Mucosa of descending colon (tissue), 3 donors: ENCODE data around the gene PARD3B. TPM values are rescaled to one million over a fixed set of nuclear protein-coding genes. Genes with fewer than 3 reads are reported as not detected.

Experiments used
- ATAC-seq: fragments of 200-7000 bp; cut with Tn5 transposase; one replicate; pipeline ENCODE4 v1.9.1; 2020; ENCODE audit warnings: mild to moderate bottlenecking, moderate library complexity
- DNase-seq, 3 donors: peaks; one replicate each; pipeline ENCODE4 v3.0.0-alpha.2; 2020
- H3K36me3 ChIP-seq: fragments of 200-600 bp; one replicate; pipeline ENCODE4 v1.8.0; 2021; ENCODE audit warnings: low read depth, mild to moderate bottlenecking
- H3K4me1 ChIP-seq: fragments of 200-600 bp; one replicate; pipeline ENCODE4 v1.8.0; 2021; ENCODE audit warnings: low read depth, mild to moderate bottlenecking
- H3K4me3 ChIP-seq: fragments of 200-600 bp; one replicate; pipeline ENCODE4 v1.8.0; 2021; ENCODE audit warnings: mild to moderate bottlenecking
- H3K9me3 ChIP-seq: fragments of 200-600 bp; one replicate; pipeline ENCODE4 v1.8.0; 2021; ENCODE audit warnings: mild to moderate bottlenecking
- intact Hi-C, 2 donors: fragments of 100-400 bp; cut with DNase I in 1 of 2; cut with micrococcal nuclease in 1 of 2; formaldehyde crosslinking; loops; one replicate each; pipeline versions ENCODE4 v1.11.0 to v1.11.1; 2022; cut with DNase I, micrococcal nuclease
- total RNA-seq, 3 donors: library from RNA; stranded (reverse); fragmentation: NEBNext Ultra II Directional in 2 of 3; extraction: Animal tissue kit (Norgen Biotek cat#: 25700) in 2 of 3; gene quantifications; one replicate each; pipeline versions ENCODE4 v1.2.1 to v1.2.4, GENCODE V29; 2021 to 2023
- TF ChIP-seq, protein P1 (sequence below): fragments of 200-600 bp; IDR thresholded peaks from one replicate; pipeline ENCODE4 v1.8.0; 2022; ENCODE audit warnings: antibody characterized with exemption, mild to moderate bottlenecking
- donor health status: DM: no; HTN: no; CAD: no; lungs with moderate emphysema.
- donor health status: DM: no; HTN: no; CAD: no.
- donor health status: DM: no; HTN: yes; CAD: no.

Gene PARD3B
- total RNA-seq, 3 donors from 2014 or later: 21.1 to 56.8 (median 44.0) TPM

DNA sequence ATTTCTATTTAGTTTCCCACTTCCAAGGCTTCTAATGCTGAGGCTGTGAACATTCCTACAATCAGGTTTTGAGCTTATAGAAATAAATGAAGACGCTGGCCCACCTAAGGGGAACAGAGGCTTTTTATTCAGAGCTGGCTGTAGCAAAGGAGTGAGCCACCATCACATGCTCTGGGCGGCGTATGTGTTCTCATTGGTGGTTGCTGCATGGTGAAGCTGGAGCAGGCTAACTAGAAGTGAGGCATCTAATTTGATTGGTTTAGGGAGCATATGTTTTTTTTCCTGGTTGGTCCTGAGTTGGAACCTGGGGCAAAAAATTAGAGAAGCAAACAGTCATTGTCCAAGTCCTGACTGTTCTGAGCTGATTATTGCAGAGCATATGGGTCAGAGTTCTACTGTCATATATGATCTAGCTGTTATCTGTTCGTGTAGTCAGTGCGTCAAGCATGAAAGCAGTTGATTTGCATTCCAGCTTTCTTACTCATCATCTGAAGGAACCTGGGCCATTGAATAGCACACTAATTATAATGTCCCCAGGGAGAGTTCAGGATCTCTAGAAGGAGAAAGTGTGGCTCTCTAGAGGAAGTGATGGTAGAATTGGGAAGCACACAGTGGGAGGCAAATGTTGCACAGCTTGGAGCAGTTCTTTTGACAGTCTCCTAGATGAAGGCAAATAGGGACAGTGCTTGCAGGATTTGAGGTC, 279.6 kb downstream of the PARD3B start:
- no peaks in the 10 kb centered on the region for H3K4me1 ChIP-seq
- ATAC-seq: peak; percentile 65
- intact Hi-C loops: no loop called here
- no peak for DNase-seq
- peaks cover 5% of the 10 kb centered on the region for H3K9me3 ChIP-seq
- no peaks in the 10 kb centered on the region for H3K36me3 ChIP-seq
- H3K4me3 ChIP-seq: no peak overlapping the region
- TF ChIP-seq, protein P1, sequence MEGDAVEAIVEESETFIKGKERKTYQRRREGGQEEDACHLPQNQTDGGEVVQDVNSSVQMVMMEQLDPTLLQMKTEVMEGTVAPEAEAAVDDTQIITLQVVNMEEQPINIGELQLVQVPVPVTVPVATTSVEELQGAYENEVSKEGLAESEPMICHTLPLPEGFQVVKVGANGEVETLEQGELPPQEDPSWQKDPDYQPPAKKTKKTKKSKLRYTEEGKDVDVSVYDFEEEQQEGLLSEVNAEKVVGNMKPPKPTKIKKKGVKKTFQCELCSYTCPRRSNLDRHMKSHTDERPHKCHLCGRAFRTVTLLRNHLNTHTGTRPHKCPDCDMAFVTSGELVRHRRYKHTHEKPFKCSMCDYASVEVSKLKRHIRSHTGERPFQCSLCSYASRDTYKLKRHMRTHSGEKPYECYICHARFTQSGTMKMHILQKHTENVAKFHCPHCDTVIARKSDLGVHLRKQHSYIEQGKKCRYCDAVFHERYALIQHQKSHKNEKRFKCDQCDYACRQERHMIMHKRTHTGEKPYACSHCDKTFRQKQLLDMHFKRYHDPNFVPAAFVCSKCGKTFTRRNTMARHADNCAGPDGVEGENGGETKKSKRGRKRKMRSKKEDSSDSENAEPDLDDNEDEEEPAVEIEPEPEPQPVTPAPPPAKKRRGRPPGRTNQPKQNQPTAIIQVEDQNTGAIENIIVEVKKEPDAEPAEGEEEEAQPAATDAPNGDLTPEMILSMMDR: no peak

DNA sequence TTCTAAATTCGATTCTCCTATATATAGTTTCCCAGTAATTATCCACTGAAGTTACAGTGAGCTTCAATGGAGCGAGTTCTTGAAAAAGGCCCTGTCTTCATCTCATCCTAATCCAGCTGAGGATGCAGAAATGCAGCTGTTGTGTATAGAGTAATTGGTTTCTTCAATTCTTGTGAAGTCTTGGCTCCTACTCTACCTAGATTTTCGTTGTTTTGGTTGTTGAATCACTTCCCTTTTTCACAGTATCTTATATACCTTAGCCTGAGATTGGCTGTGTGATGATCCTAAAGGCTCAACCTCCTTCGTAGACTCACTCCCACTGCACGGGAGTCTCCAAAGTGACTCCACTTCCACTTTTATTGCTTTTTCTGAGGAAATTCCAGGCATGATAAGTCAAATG, 280.4 kb downstream of the PARD3B start:
- Histone ChIP-seq H3K4me3 (no peak overlapping the region), H3K9me3 (peaks cover 5% of the 10 kb centered on the region), H3K4me1 (no peaks in the 10 kb centered on the region), H3K36me3 (no peaks in the 10 kb centered on the region)
- DNase-seq (no peak), ATAC-seq (no peak)
- TF ChIP-seq, protein P1: no peak
- intact Hi-C loops: no loop called here

DNA sequence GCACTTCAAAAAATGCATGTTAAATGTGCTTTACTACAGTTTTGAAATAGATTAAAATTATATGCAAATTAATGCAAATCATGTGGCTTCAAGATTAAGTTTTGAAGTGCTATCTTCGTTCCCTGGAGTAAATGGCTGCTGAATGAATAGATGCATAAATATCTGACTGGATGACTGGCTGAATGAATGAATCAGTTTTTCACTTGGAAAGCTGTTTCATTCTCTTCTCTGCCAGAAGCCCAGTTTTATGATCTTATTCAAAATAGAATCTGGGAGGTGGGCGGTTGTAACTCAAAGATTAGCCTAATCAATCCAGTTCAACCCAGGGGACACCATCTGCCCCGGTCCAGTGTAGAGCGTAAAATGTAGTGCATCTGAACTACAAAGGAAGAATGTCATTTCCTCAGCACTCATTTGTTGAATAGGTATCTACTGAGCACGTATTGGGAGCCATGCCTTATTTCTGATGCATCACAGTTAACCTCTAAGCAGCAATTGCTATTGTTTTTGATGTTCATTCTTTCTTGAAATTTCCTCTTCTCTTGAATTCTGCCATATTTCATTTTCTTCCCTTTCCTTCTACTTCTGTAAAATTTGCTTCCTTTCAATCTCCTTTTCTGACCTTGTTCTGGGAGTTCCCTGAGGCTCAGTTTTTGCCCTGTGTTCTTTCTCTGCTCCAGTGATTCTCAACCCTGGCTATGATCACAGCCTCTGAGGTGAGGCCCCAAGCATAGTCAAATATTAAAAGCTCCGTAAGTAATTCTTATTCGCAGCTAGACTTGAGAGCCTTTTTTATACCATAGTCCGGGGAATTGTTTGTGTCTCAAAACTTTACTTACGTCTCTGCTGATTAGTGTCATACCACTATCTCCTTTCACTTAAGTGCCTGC, 282.7 kb downstream of the PARD3B start:
- TF ChIP-seq, protein P1: no peak
- no peak for ATAC-seq
- no peak for DNase-seq

DNA sequence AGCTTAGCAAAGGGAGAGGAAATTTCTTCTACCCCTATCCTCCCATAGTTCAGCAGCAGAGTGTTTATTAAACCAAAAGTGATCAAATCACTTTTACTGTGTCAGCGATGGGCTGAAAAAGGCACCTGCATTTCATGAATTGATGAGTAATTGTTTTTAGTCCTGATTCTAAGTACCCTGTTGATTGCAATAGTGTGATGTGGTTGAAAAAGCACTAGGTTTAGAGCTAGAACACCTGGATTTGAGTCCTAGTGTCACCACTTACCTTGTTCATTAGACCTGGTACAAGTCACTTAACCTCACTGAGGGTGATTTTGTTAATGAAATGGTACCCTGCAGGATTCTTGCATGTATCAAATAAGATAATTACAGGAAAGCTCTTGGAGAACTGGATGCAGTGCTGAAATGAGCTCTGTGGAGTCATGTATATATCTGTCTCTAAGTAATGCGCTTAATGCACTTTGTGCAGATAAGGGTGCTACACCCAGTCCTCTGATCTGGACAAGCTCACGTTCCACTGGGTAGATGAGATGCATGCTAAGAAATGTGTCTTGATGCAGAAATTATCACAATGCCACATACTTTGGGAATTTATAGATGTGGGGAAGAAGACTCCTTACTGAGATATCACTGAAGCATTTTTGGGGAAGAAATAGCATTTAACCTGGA, 289.6 kb downstream of the PARD3B start:
- Histone ChIP-seq H3K36me3 (no peaks in the 10 kb centered on the region), H3K4me1 (no peaks in the 10 kb centered on the region), H3K9me3 (no peaks in the 10 kb centered on the region), H3K4me3 (no peak overlapping the region)
- ATAC-seq: no peak
- no peak for DNase-seq
- TF ChIP-seq, protein P1: no peak
- intact Hi-C loops: no loop called here

More for the DNA sequence above, 282.7 kb downstream of the PARD3B start:
- H3K9me3 ChIP-seq: no peaks in the 10 kb centered on the region
- no peaks in the 10 kb centered on the region for H3K36me3 ChIP-seq
- intact Hi-C loops: no loop called here
- H3K4me1 ChIP-seq: no peaks in the 10 kb centered on the region
- no peak overlapping the region for H3K4me3 ChIP-seq

DNA sequence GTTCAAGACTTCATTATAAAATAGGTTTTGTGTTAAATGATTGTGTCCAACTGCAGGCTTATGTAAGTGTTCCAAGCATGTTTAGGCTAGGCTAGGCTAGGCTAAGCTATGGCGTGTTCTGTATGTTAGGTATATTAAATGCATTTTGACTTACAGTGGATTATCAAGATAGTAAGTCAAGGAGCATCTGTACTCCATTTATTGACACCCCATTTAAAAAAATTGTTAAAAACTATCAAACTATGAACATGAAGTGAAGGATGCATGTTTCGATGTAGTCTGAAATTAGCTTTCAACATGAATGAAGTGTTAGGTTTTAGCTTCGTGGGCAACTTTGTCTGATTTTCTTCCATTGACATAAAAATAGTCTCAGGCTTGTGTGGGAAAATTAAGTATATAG, 290.5 kb downstream of the PARD3B start:
- H3K4me3 ChIP-seq: no peak overlapping the region
- TF ChIP-seq, protein P1: no peak
- no peaks in the 10 kb centered on the region for H3K9me3 ChIP-seq
- DNase-seq: no peak
- intact Hi-C loops: no loop called here
- ATAC-seq: no peak
- H3K36me3 ChIP-seq: no peaks in the 10 kb centered on the region
- H3K4me1 ChIP-seq: no peaks in the 10 kb centered on the region
